22Rv1 (cell line): ENCODE measurements around the gene KLHL4.
"Not testable (repeated sequence)": the region's sequence is repeated elsewhere in the genome, so short reads cannot be mapped to it uniquely, and the experiment has no call there.

Experiments
- H3K27ac ChIP-seq: fragments of 450-650 bp; 2 replicates; pipeline ENCODE4 v1.5.1; 2017
- ZFX ChIP-seq: fragments of 450-650 bp; IDR thresholded peaks from 2 replicates; pipeline ENCODE4 v1.6.1; 2017; ENCODE audit warnings: antibody characterized with exemption, borderline replicate concordance
- TF ChIP-seq, protein P1 (sequence below): fragments of 450-650 bp; IDR thresholded peaks from 2 replicates; pipeline ENCODE4 v1.5.1; 2017; ENCODE audit warnings: mild to moderate bottlenecking

Gene KLHL4, protein sequence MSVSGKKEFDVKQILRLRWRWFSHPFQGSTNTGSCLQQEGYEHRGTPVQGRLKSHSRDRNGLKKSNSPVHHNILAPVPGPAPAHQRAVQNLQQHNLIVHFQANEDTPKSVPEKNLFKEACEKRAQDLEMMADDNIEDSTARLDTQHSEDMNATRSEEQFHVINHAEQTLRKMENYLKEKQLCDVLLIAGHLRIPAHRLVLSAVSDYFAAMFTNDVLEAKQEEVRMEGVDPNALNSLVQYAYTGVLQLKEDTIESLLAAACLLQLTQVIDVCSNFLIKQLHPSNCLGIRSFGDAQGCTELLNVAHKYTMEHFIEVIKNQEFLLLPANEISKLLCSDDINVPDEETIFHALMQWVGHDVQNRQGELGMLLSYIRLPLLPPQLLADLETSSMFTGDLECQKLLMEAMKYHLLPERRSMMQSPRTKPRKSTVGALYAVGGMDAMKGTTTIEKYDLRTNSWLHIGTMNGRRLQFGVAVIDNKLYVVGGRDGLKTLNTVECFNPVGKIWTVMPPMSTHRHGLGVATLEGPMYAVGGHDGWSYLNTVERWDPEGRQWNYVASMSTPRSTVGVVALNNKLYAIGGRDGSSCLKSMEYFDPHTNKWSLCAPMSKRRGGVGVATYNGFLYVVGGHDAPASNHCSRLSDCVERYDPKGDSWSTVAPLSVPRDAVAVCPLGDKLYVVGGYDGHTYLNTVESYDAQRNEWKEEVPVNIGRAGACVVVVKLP

DNA sequence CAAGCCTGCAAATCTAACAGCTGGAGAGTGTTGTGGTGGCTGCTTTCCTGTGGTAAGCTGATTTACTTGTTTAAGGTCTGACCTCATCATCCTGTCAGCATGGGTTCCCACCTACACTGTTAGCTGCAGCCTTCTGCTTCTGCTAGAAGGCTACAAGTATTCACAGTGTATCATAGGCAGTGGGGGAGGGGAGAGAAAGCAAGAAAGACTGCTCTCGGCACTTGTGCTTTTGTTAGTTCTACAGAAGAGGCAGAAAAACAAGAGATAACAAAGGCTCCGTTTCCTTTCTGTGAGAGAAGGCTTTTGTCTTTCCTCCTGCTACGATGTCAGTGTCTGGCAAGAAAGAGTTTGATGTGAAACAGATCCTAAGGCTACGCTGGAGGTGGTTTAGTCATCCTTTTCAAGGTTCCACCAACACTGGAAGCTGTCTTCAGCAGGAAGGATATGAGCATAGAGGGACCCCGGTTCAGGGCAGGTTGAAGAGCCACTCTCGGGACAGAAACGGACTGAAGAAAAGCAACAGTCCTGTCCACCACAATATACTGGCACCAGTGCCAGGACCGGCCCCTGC lies at the start of gene KLHL4:
Gene KLHL4 (plus strand): TSS at position 232 of the 571 bp plus-strand sequence. CDS start 92 bp downstream, at position 324.
- TF ChIP-seq, protein P1, sequence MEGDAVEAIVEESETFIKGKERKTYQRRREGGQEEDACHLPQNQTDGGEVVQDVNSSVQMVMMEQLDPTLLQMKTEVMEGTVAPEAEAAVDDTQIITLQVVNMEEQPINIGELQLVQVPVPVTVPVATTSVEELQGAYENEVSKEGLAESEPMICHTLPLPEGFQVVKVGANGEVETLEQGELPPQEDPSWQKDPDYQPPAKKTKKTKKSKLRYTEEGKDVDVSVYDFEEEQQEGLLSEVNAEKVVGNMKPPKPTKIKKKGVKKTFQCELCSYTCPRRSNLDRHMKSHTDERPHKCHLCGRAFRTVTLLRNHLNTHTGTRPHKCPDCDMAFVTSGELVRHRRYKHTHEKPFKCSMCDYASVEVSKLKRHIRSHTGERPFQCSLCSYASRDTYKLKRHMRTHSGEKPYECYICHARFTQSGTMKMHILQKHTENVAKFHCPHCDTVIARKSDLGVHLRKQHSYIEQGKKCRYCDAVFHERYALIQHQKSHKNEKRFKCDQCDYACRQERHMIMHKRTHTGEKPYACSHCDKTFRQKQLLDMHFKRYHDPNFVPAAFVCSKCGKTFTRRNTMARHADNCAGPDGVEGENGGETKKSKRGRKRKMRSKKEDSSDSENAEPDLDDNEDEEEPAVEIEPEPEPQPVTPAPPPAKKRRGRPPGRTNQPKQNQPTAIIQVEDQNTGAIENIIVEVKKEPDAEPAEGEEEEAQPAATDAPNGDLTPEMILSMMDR, result no peak
- no peak for TF ChIP-seq ZFX

DNA sequence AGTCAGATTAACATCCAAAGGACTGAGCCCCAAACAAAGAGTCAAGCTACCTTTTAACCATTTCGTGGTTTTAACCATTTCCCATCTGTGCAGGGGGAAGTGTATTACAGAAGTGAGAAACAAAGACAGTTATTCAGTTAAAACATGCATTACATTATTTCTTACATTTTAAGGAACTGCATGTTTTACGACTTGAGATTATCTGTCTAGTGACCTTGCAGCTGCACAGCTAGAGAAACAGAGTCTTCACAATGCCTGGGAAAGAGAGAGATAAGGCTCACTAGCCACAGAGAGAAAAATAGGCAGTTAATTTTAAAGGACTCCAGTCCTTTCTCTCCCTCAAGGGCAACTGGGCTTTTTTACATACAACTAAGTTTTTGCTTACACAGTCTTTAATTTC lies 48.7 kb upstream of the KLHL4 start:
- TF ChIP-seq, protein P1, result no peak
- TF ChIP-seq ZFX, result no peak
- no peak overlapping the region for H3K27ac ChIP-seq

More for the DNA sequence above, at the start of gene KLHL4:
- no peak within 1 kb of the TSS for H3K27ac ChIP-seq

DNA sequence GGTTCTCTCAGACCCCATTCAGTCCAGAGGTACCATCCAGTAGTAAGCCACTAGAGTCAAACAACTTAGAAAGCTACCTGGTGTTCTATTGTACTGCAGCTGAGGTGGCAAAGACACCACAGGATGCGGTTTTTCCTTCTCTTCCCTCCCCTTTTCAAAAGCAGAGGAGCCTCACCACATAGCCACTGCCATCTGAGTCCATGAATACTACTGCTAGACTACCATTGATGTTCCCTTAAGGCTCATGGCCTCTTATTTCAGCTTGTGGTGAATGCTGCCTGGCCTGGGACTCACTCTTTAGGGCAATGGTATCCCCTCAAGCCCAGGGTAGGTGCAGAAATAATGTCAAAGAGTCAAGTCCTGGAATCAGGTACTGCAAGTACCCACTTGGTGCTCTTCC lies 41.8 kb upstream of the KLHL4 start:
- H3K27ac ChIP-seq, result no peak overlapping the region
- TF ChIP-seq, protein P1, result no peak

DNA sequence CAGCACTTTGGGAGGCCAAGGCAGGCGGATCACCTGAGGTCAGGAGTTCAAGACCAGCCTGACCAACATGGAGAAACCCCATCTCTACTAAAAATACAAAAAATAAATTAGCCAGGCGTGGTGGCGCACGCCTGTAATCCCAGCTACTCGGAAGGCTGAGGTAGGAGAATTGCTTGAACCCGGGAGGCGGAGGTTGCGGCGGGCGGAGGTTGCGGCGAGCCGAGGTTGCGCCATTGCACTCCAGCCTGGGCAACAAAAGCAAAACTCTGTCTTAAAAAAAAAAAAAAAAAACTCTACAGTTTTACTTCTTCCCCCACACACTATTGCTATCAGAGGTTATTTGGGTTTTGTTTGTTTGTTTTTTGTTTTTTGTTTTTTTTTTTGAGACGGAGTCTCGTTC lies 38.9 kb upstream of the KLHL4 start:
- H3K27ac ChIP-seq, result not testable (repeated sequence)

DNA sequence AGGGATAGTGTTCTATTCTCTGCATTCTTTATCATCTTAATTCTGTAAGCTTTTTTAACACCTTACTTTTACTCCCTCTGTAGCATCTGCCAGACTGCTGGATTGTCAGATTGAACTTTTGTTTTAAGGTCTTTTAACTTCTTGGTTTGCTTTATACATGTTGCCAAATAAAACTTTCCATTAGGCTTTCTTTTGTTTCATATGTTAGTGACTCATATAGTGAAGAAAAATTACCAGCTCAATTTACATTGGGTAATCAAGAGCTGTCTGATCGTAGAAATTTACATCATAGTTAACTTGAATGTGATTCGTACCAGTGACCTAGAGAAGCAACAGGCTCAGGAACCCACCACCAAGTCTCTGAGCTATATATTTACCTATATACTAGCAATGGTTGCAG lies 28.5 kb upstream of the KLHL4 start:
- no peak overlapping the region for H3K27ac ChIP-seq
- TF ChIP-seq, protein P1, result no peak
- TF ChIP-seq ZFX, result no peak

DNA sequence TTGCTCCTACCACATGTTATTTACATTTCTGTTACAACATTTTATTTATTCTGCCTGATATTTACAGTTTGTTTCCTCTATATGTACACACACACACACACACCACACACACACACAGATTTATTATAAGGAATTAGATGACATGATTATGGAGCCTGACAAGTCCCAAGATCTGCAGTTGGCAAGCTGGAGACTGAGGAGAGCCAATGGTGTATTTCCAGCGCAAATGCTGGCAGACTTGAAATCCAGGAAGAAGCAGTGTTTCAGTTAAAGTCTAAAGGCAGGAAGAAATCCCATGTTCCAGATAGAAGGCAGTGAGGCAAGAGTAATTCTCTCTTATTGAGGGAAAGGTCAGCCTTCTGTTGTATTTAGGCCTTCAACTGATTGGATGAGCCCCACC lies 1.8 kb upstream of the KLHL4 start:
- no peak overlapping the region for H3K27ac ChIP-seq
- no peak for TF ChIP-seq ZFX
- TF ChIP-seq, protein P1, result no peak

DNA sequence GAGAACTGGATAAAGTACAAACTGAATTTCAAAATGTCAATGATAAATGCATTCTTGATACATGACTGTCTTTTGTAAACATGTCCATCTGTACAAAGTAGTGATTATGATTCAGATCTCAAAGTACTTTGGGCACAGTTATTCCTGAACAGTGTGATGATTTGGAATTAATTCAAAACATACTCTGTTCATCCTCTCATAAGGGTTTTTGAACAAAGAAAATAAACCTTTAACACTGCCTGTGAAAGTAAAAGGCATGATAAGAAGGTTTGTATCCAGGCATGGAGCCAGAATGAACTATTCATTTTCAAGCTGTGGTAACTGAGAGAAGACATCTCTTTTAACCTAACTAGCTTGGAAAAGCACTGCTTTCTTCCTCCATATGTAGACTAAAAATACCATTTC lies 883 bp upstream of the KLHL4 start:
- no peak overlapping the region for H3K27ac ChIP-seq
- TF ChIP-seq, protein P1, result no peak
- no peak for TF ChIP-seq ZFX
